Lung (tissue), 12 donors: ENCODE data around the gene ZBTB47. TPM values are rescaled to one million over a fixed set of nuclear protein-coding genes. Genes with fewer than 3 reads are reported as not detected.

Experiments
- ATAC-seq: fragments of 200-7000 bp; cut with Tn5 transposase; one replicate; pipeline ENCODE4 v1.9.1; 2020; ENCODE audit warnings: moderate number of reproducible peaks; ENCODE audit not compliant: insufficient read depth, low FRiP score
- DNase-seq, 3 donors: peaks; one replicate each; pipeline ENCODE4 v3.0.0-alpha.2; 2013 to 2017
- H3K27ac ChIP-seq, 2 donors: one replicate each; pipeline ENCODE4 v1.5.1; 2013; ENCODE audit warnings: mild to moderate bottlenecking in 2 of 2, moderate library complexity in 2 of 2, control low read depth in 1 of 2, inconsistent platforms in 1 of 2, low read depth in 1 of 2, low read length in 1 of 2
- H3K27me3 ChIP-seq, 3 donors: one replicate each; pipeline ENCODE4 v1.5.1; 2013; ENCODE audit warnings: low read length in 2 of 3; ENCODE audit not compliant: control insufficient read depth in 3 of 3, insufficient read depth in 3 of 3
- H3K36me3 ChIP-seq, 4 donors: one replicate each; pipeline ENCODE4 v1.5.1; 2013; ENCODE audit warnings: low read length in 4 of 4, mild to moderate bottlenecking in 1 of 4, moderate library complexity in 1 of 4; ENCODE audit not compliant: control insufficient read depth in 4 of 4, insufficient read depth in 4 of 4
- H3K4me1 ChIP-seq, 5 donors: one replicate each; pipeline ENCODE4 v1.5.1; 2013; ENCODE audit warnings: low read length in 5 of 5, mild to moderate bottlenecking in 2 of 5, moderate library complexity in 1 of 5; ENCODE audit not compliant: control insufficient read depth in 5 of 5, insufficient read depth in 5 of 5
- H3K4me3 ChIP-seq: one replicate; pipeline ENCODE4 v1.5.1; 2013; ENCODE audit warnings: mild to moderate bottlenecking, control low read depth, moderate library complexity
- H3K9ac ChIP-seq, 2 donors: one replicate each; pipeline ENCODE4 v1.5.1; 2013; ENCODE audit warnings: low read length in 2 of 2, control low read depth in 1 of 2; ENCODE audit not compliant: insufficient read depth in 1 of 2
- H3K9me3 ChIP-seq, 4 donors: one replicate each; pipeline ENCODE4 v1.5.1; 2013; ENCODE audit warnings: low read length in 3 of 4, mild to moderate bottlenecking in 1 of 4, moderate library complexity in 1 of 4; ENCODE audit not compliant: control insufficient read depth in 4 of 4, insufficient read depth in 3 of 4
- CTCF ChIP-seq: IDR thresholded peaks from 2 replicates; pipeline ENCODE4 v1.5.1; 2012; ENCODE audit warnings: mild to moderate bottlenecking; ENCODE audit errors: control extremely low read depth, extremely low read depth
- WGBS, 2 donors: extraction: QIAGEN DNeasy Blood & Tissue Kit; methylation state at CpG; one replicate each; pipeline ENCODE4 v1.1.7; 2013; 5-methylcytosine and 5-hydroxymethylcytosine counted together
- polyA plus RNA-seq, 2 donors: library from polyadenylated mRNA; stranded (reverse); fragments of 200-250 nt; gene quantifications; one replicate each; pipeline ENCODE4 v1.2.1, GENCODE V29; 2013
- total RNA-seq, 2 donors: library from RNA; depleted of rRNA in 1 of 2; stranded (reverse); fragments of >200 nt in 1 of 2; gene quantifications; one replicate each; pipeline ENCODE4 v1.2.1, GENCODE V29; 2014 to 2021
- donor health status: control.
- donor health status: control.
- donor health status: Bipolar disorder and iron deficiency.
- donor health status: healthy.
- donor health status: DM: yes; HTN: yes; CAD: no.

ZBTB47 gene
- total and polyA plus RNA-seq, 4 donors = 8.6 to 34.1 (median 15.8) TPM

- Histone ChIP-seq H3K4me1 (no peaks in the 10 kb centered on the region), H3K27ac (no peak overlapping the region), H3K4me3 (no peak overlapping the region), H3K9me3 (no peaks in the 10 kb centered on the region), H3K36me3 (no peaks in the 10 kb centered on the region), H3K9ac (no peak overlapping the region), H3K27me3 (no peaks in the 10 kb centered on the region)
- WGBS, 2 donors = 88 to 89% methylated on average over 4 of the region's 4 CpGs
- TF ChIP-seq CTCF = no peak
- DNase-seq (no peak), ATAC-seq (no peak)
Measured at GRCh38 chr3:42714171-42714852, 60.8 kb downstream of the ZBTB47 start.

Other genes starting within 250 kb of the ZBTB47 start
- gene LYZL4, start 243.1 kb upstream of the ZBTB47 start, total RNA-seq = not detected
- gene LYZL4, start 243.1 kb upstream of the ZBTB47 start, polyA plus RNA-seq = under 1 TPM in 1 of 2 donors, not detected in 1; 0.14 TPM
- gene VIPR1, start 151.1 kb upstream of the ZBTB47 start, total RNA-seq = 10 to 100 TPM; 24.8 to 77.0 TPM
- 10 to 100 TPM; 52.9 to 89.8 TPM for gene VIPR1, start 151.1 kb upstream of the ZBTB47 start, polyA plus RNA-seq
- 10 to 100 TPM; 35.1 to 61.4 TPM for gene SEC22C, start 71.7 kb upstream of the ZBTB47 start, total RNA-seq
- 10 to 100 TPM; 23.3 to 34.8 TPM for gene SEC22C, start 71.7 kb upstream of the ZBTB47 start, polyA plus RNA-seq
- gene SS18L2, start 62.8 kb upstream of the ZBTB47 start, total RNA-seq = 10 to 100 TPM; 14.0 to 20.3 TPM
- gene SS18L2, start 62.8 kb upstream of the ZBTB47 start, polyA plus RNA-seq = 10 to 100 TPM; 30.3 to 65.7 TPM
- 100 to 1,000 TPM in 1 of 2 donors, 10 to 100 TPM in 1; 67.7 to 291 TPM for gene NKTR, start 53.0 kb upstream of the ZBTB47 start, total RNA-seq
- gene NKTR, start 53.0 kb upstream of the ZBTB47 start, polyA plus RNA-seq = 10 to 100 TPM; 15.3 to 38.1 TPM
- not detected for gene KLHL40, start 31.8 kb downstream of the ZBTB47 start, total RNA-seq
- under 1 TPM in 1 of 2 donors, not detected in 1; 0.05 TPM for gene KLHL40, start 31.8 kb downstream of the ZBTB47 start, polyA plus RNA-seq
- gene HHATL, start 49.1 kb downstream of the ZBTB47 start, total RNA-seq = 1 to 10 TPM in 1 of 2 donors, under 1 TPM in 1; 0.65 to 2.7 TPM
- under 1 TPM; 0.39 to 0.60 TPM for gene HHATL, start 49.1 kb downstream of the ZBTB47 start, polyA plus RNA-seq
- 1 to 10 TPM; 4.4 to 7.6 TPM for gene CCDC13, start 119.6 kb downstream of the ZBTB47 start, total RNA-seq
- 1 to 10 TPM; 1.9 to 2.0 TPM for gene CCDC13, start 119.6 kb downstream of the ZBTB47 start, polyA plus RNA-seq
- 10 to 100 TPM; 76.1 to 94.6 TPM for gene HIGD1A, start 150.8 kb downstream of the ZBTB47 start, total RNA-seq
- gene HIGD1A, start 150.8 kb downstream of the ZBTB47 start, polyA plus RNA-seq = 100 to 1,000 TPM in 1 of 2 donors, 10 to 100 TPM in 1; 77.6 to 148 TPM
- 1 to 10 TPM; 5.5 to 5.7 TPM for gene ACKR2, start 155.7 kb downstream of the ZBTB47 start, total RNA-seq
- gene ACKR2, start 155.7 kb downstream of the ZBTB47 start, polyA plus RNA-seq = 1 to 10 TPM; 1.1 to 1.5 TPM
- gene CYP8B1, start 222.2 kb downstream of the ZBTB47 start, total RNA-seq = under 1 TPM in 1 of 2 donors, not detected in 1; 0.09 TPM
- gene CYP8B1, start 222.2 kb downstream of the ZBTB47 start, polyA plus RNA-seq = under 1 TPM in 1 of 2 donors, not detected in 1; 0.01 TPM